PFSK-1 (cell line): Measurements from ENCODE around the gene LILRB3. TPM values are rescaled to one million over a fixed set of nuclear protein-coding genes. Genes with fewer than 3 reads are reported as not detected.
"Not testable (repeated sequence)": the region's sequence is repeated elsewhere in the genome, so short reads cannot be mapped to it uniquely, and the experiment has no call there.

ENCODE experiments used
- FOXP2 ChIP-seq: optimal IDR thresholded peaks from 2 replicates; pipeline ENCODE3; 2011; ENCODE audit warnings: borderline replicate concordance, control low read depth, inconsistent platforms; ENCODE audit not compliant: insufficient read depth; ENCODE audit errors: extremely low read length, extremely low read depth
- POLR2AphosphoS5 ChIP-seq: IDR thresholded peaks from 2 replicates; pipeline ENCODE4 v1.6.1; 2012; ENCODE audit warnings: low read depth, mild to moderate bottlenecking, control low read depth, low read length, moderate library complexity
- SIN3A ChIP-seq: IDR thresholded peaks from 2 replicates; pipeline ENCODE4 v1.6.1; 2012; ENCODE audit warnings: mild to moderate bottlenecking, low read length, moderate library complexity, borderline replicate concordance; ENCODE audit not compliant: insufficient read depth
- TAF1 ChIP-seq: IDR thresholded peaks from 2 replicates; pipeline ENCODE4 v1.6.1; 2012; ENCODE audit warnings: low read length, control low read depth, borderline replicate concordance; ENCODE audit not compliant: insufficient read depth
- polyA plus RNA-seq: library from polyadenylated mRNA; unstranded; fragments of >200 nt; gene quantifications from one replicate; pipeline ENCODE4 v1.2.1, GENCODE V29; 2012; ENCODE audit warnings: low read depth, missing spikeins; ENCODE audit not compliant: insufficient read length
- TF ChIP-seq, protein P1 (sequence below), 2 experiments: IDR thresholded peaks; 2 replicates each; pipeline versions ENCODE4 v1.6.1 to v1.8.0; 2011 to 2012; ENCODE audit warnings: low read depth in 2 of 2, low read length in 2 of 2, control low read depth in 1 of 2, inconsistent platforms in 1 of 2, mild to moderate bottlenecking in 1 of 2, moderate library complexity in 1 of 2; ENCODE audit not compliant: insufficient read depth in 1 of 2

The LILRB3 gene
- polyA plus RNA-seq = 1.0 TPM

DNA sequence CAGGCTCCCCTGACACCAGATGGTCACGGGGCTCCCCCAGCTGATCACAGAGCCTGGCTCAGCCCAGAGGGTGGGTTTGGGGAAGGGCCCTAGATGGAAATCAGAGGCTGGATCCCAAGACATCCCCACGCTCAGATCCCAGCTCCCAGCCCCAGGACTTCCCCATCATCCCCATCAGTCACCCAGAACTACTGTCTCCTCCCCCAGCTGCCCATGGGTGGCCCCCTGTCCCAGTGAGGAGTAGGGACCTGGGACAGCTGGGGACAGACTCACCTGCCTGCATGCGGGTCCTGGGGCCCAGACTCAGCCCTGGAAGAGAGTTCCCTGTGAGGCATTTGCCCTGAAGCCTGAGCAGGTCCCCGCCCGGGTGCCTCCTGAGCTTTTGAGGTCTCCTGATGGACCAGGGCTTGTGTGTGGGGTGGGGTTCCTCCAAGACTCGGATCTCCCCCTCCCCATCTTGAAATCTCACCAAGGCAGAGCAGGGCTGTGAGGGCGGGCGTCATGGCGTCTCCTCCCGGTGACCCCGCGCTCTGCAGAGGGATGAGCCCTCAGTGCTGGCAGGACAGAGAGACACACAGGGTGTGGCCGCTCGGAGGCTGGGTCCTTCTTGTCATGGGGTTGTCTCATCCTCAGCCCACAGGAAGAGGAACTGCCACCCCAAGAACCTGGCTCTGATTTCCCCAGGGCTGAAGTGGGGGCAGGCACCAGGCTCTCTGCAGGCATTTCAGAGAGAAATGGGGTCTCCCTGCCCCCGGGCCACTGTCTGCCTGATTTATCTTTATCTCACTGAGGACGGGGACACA lies at the start of gene LILRB3:
LILRB3 (minus strand) TSS at position 534 of the 803 bp plus-strand sequence; CDS start at position 503, 31 bp downstream.
- not testable (repeated sequence) for TF ChIP-seq TAF1, POLR2AphosphoS5, FOXP2

DNA sequence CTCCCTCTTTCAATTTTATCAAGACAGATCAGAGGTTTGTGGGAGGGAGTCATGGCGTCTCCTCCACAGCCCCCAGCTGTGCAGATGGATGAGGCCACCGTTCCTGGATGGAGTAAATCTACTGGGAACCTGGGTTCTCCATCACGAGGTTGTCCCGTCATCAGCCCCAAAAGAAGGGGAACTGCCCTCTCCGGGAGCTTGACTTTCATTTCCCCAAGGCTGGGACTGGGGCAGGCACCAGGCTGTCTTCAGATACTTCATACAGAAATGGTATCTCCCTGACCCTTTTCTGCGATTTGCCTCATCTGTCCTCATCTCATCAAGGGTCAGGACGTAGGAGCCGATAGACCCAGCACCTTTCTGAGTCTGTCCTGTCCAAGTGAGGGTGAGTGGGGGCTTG lies 48.3 kb upstream of the LILRB3 start:
- TF ChIP-seq SIN3A (no peak), TAF1 (no peak), POLR2AphosphoS5 (no peak), FOXP2 (no peak)
- TF ChIP-seq, protein P1, sequence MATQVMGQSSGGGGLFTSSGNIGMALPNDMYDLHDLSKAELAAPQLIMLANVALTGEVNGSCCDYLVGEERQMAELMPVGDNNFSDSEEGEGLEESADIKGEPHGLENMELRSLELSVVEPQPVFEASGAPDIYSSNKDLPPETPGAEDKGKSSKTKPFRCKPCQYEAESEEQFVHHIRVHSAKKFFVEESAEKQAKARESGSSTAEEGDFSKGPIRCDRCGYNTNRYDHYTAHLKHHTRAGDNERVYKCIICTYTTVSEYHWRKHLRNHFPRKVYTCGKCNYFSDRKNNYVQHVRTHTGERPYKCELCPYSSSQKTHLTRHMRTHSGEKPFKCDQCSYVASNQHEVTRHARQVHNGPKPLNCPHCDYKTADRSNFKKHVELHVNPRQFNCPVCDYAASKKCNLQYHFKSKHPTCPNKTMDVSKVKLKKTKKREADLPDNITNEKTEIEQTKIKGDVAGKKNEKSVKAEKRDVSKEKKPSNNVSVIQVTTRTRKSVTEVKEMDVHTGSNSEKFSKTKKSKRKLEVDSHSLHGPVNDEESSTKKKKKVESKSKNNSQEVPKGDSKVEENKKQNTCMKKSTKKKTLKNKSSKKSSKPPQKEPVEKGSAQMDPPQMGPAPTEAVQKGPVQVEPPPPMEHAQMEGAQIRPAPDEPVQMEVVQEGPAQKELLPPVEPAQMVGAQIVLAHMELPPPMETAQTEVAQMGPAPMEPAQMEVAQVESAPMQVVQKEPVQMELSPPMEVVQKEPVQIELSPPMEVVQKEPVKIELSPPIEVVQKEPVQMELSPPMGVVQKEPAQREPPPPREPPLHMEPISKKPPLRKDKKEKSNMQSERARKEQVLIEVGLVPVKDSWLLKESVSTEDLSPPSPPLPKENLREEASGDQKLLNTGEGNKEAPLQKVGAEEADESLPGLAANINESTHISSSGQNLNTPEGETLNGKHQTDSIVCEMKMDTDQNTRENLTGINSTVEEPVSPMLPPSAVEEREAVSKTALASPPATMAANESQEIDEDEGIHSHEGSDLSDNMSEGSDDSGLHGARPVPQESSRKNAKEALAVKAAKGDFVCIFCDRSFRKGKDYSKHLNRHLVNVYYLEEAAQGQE (IDR thresholded peaks at IDR 0.05; ENCODE audit: insufficient read depth in 1 of 2, low read depth in 2 of 2, low read length in 2 of 2) = no peak

DNA sequence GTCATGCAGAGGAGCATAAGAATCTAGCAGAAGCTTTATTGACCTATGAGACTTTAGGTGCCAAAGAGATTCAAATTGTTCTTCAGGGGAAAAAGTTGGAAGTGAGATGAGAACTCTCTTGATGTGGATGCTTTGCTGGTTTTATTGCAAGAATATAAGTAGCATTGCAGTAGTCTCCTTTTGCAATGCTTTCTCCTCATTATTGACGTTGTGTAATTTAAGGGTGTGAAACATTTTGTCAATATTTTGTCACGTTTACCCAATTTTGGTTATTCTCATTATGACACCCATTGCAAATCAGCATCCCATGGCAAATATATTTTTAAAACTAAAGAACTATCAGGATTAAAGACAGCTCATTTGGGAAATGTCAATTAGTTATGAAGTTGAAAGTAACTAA lies 46.1 kb upstream of the LILRB3 start:
- TF ChIP-seq SIN3A (no peak), FOXP2 (no peak), TAF1 (no peak), POLR2AphosphoS5 (no peak)
- TF ChIP-seq, protein P1 (IDR thresholded peaks at IDR 0.05; ENCODE audit: insufficient read depth in 1 of 2, low read depth in 2 of 2, low read length in 2 of 2) = no peak

DNA sequence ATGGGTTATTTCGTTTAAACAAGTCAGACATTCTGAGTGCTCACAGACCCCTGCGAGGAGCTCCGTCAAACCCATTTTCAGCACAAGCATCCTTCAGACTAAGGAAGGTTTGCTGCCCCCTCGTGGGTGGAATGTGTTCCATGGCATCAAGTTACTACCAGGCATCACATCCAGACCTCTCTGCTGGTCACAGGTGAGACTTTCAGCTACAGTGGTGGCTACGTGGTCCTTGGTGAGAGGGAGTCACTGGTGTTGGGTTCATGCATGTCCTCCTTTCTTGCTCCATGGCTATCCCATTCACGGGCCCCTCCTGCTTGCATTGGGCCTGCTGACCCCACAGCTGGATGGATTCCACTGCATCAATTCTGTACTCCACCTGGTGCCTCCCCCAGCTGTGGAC lies 43.3 kb upstream of the LILRB3 start:
- TF ChIP-seq TAF1 (no peak), SIN3A (no peak), POLR2AphosphoS5 (no peak), FOXP2 (no peak)
- TF ChIP-seq, protein P1 (IDR thresholded peaks at IDR 0.05; ENCODE audit: insufficient read depth in 1 of 2, low read depth in 2 of 2, low read length in 2 of 2) = no peak

DNA sequence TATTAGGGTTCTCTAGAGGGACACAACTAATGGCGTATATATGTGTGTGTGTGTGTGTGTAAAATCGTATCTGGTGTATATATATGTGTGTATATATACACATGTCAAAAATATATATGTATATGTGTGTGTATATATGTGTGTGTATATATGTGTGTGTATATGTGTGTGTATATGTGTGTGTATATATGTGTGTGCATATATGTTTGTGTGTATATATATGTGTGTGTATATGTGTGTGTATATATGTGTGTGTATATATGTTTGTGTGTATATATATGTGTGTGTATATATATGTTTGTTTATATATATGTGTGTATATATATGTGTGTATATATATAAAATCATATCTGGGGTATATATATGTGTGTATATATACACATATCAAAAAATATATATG lies 39.7 kb upstream of the LILRB3 start:
- no peak for TF ChIP-seq FOXP2
- no peak for TF ChIP-seq SIN3A

DNA sequence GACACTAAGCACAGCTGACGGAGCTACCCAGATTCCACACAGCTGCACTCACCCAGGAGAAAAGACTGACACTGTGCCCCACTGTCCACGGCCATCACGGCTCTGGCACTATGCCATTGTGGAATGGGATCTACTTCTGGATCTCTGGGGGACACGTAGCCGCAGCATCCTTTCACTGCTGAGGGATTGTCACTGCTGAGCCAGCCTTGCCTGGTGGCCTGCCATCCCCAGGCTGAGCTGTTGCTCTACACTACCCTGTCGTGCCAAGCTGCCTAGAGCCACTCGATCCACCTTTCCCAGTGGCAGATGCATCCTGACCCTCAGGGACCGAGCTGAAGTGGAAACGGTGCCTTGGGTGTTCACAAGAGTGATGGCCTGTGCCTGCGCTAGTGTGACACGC lies 39.3 kb upstream of the LILRB3 start:
- TF ChIP-seq TAF1 (no peak), FOXP2 (no peak), SIN3A (no peak), POLR2AphosphoS5 (no peak)
- TF ChIP-seq, protein P1 (IDR thresholded peaks at IDR 0.05; ENCODE audit: insufficient read depth in 1 of 2, low read depth in 2 of 2, low read length in 2 of 2) = no peak
